ENCODE measurements around the gene CUL1.
A peak's percentile ranks its signal among the peaks of the same experiment; 100 is the strongest.

CUL1 gene

GRCh38 chr7:148811892-148812291, 113.2 kb downstream of the CUL1 start:
- H3K4me3 ChIP-seq (replicated peaks; ENCODE audit: low read depth, low read length): no peak overlapping the region
- DNase-seq (ENCODE audit: low read depth): no peak
- TF ChIP-seq, protein P1, sequence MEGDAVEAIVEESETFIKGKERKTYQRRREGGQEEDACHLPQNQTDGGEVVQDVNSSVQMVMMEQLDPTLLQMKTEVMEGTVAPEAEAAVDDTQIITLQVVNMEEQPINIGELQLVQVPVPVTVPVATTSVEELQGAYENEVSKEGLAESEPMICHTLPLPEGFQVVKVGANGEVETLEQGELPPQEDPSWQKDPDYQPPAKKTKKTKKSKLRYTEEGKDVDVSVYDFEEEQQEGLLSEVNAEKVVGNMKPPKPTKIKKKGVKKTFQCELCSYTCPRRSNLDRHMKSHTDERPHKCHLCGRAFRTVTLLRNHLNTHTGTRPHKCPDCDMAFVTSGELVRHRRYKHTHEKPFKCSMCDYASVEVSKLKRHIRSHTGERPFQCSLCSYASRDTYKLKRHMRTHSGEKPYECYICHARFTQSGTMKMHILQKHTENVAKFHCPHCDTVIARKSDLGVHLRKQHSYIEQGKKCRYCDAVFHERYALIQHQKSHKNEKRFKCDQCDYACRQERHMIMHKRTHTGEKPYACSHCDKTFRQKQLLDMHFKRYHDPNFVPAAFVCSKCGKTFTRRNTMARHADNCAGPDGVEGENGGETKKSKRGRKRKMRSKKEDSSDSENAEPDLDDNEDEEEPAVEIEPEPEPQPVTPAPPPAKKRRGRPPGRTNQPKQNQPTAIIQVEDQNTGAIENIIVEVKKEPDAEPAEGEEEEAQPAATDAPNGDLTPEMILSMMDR (IDR thresholded peaks at IDR 0.05; ENCODE audit: low read length, missing control alignments): no peak

- TF ChIP-seq, protein P1 (IDR thresholded peaks at IDR 0.05; ENCODE audit: low read length, missing control alignments): no peak
- H3K4me3 ChIP-seq (replicated peaks; ENCODE audit: low read depth, low read length): no peak overlapping the region
- DNase-seq (ENCODE audit: low read depth): no peak
These were observed 115.2 kb downstream of the CUL1 start for GRCh38 chr7:148813890-148814289.

GRCh38 chr7:148814922-148815559, 116.3 kb downstream of the CUL1 start:
- TF ChIP-seq, protein P1 (IDR thresholded peaks at IDR 0.05; ENCODE audit: low read length, missing control alignments): no peak
- no peak for DNase-seq (ENCODE audit: low read depth)

GRCh38 chr7:148815612-148816011, 116.9 kb downstream of the CUL1 start:
- TF ChIP-seq, protein P1 (IDR thresholded peaks at IDR 0.05; ENCODE audit: low read length, missing control alignments): no peak
- DNase-seq (ENCODE audit: low read depth): no peak
- no peak overlapping the region for H3K4me3 ChIP-seq (replicated peaks; ENCODE audit: low read depth, low read length)

More at GRCh38 chr7:148814922-148815559, 116.3 kb downstream of the CUL1 start:
- H3K4me3 ChIP-seq (replicated peaks; ENCODE audit: low read depth, low read length): no peak overlapping the region

DNA sequence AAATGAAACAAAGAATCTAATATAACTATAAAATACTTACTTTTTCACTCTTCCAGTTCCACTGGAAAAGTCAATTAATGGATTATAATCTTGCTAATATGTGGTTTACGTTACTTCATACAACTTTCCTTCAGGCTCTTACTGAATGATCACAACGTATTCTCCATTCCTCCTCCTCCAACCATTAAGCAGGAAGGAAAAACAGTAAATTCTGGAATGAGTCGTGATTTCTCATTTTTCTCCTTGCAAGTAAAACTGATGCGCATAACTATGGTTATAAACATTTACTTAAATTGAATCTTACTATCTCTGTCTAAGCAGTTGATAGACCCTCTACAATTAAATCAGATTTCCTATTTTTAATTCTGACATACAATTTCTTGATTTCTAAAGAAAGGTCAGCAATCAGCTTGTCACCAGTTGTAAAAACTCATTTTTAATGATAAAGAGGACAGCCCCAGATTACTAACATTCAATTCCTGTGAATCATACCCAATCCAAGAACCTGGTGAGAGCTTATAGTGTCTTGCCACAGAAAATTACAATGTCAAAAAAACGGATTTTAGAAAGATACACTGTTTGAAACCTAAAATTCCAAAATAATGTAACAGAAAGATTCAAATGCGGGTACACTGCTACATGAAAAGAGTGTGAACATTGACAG, 121.1 kb downstream of the CUL1 start:
- H3K4me3 ChIP-seq (replicated peaks; ENCODE audit: low read depth, low read length): no peak overlapping the region
- TF ChIP-seq, protein P1 (IDR thresholded peaks at IDR 0.05; ENCODE audit: low read length, missing control alignments): no peak
- DNase-seq (ENCODE audit: low read depth): peak; percentile 47

GRCh38 chr7:148821422-148821821, 122.7 kb downstream of the CUL1 start:
- H3K4me3 ChIP-seq (replicated peaks; ENCODE audit: low read depth, low read length): no peak overlapping the region
- TF ChIP-seq, protein P1 (IDR thresholded peaks at IDR 0.05; ENCODE audit: low read length, missing control alignments): no peak
- no peak for DNase-seq (ENCODE audit: low read depth)
